ENCODE measurements around the gene SLC13A4.

- TF ChIP-seq CTCF (IDR thresholded peaks at IDR 0.05; ENCODE audit: borderline replicate concordance, extremely low read depth, low read length, poor library complexity, severe bottlenecking): no peak
- TF ChIP-seq EZH2 (IDR thresholded peaks at IDR 0.05; ENCODE audit: borderline replicate concordance, low read depth, low read length, severe bottlenecking): no peak
Measured at GRCh38 chr7:135742371-135742770, 14.4 kb upstream of the SLC13A4 start.

Measured in DND-41 (cell line).